Heart left ventricle (tissue), 16 donors: ENCODE measurements around the gene HIGD1A. TPM values are rescaled to one million over a fixed set of nuclear protein-coding genes. Genes with fewer than 3 reads are reported as not detected.

Experiments used
- ATAC-seq, 4 donors: fragments of 200-7000 bp; cut with Tn5 transposase; one replicate each; pipeline ENCODE4 v1.9.1; 2020 to 2022; ENCODE audit warnings: moderate library complexity in 4 of 4, mild to moderate bottlenecking in 3 of 4, moderate number of reproducible peaks in 1 of 4
- DNase-seq, 5 donors: peaks; one replicate each; pipeline ENCODE4 v3.0.0-alpha.2; 2020
- H3K27ac ChIP-seq, 12 donors: fragments of 200-600 bp; sonication (generic) in 4 of 12; one replicate each; pipeline versions ENCODE4 v1.5.0 to v1.8.0; 2016 to 2022; ENCODE audit warnings: mild to moderate bottlenecking in 2 of 12
- H3K27me3 ChIP-seq, 9 donors: fragments of 200-600 bp; sonication (generic) in 2 of 9; one replicate each; pipeline versions ENCODE4 v1.5.1 to v1.8.0; 2016 to 2022; ENCODE audit warnings: mild to moderate bottlenecking in 3 of 9
- H3K36me3 ChIP-seq, 9 donors: fragments of 200-600 bp; sonication (generic) in 2 of 9; one replicate each; pipeline versions ENCODE4 v1.5.0 to v1.8.0; 2018 to 2022; ENCODE audit warnings: mild to moderate bottlenecking in 2 of 9
- H3K4me1 ChIP-seq, 12 donors: fragments of 200-600 bp; sonication (generic) in 4 of 12; one replicate each; pipeline versions ENCODE4 v1.5.0 to v1.8.0; 2016 to 2022; ENCODE audit warnings: mild to moderate bottlenecking in 3 of 12
- H3K4me3 ChIP-seq, 12 donors: fragments of 200-600 bp; sonication (generic) in 4 of 12; one replicate each; pipeline versions ENCODE4 v1.5.0 to v1.8.0; 2017 to 2022; ENCODE audit warnings: mild to moderate bottlenecking in 9 of 12, moderate library complexity in 4 of 12
- H3K9me3 ChIP-seq, 12 donors: fragments of 200-600 bp; sonication (generic) in 4 of 12; one replicate each; pipeline versions ENCODE4 v1.5.0 to v1.8.0; 2016 to 2022; ENCODE audit warnings: mild to moderate bottlenecking in 1 of 12
- POLR2A ChIP-seq, 2 donors: fragments of 450-650 bp; IDR thresholded peaks; one replicate each; pipeline ENCODE4 v1.6.1; 2017; ENCODE audit warnings: antibody characterized with exemption in 2 of 2, mild to moderate bottlenecking in 2 of 2, moderate library complexity in 2 of 2
- WGBS, 4 donors: extraction: QIAGEN DNeasy Blood & Tissue Kit in 2 of 4; methylation state at CpG; one replicate each; pipeline versions ENCODE4 v1.1.5 to v1.1.7; 2013 to 2018; 5-methylcytosine and 5-hydroxymethylcytosine counted together
- intact Hi-C, 10 donors: fragments of 100-400 bp; cut with DNase I; formaldehyde crosslinking; loops; one replicate each; pipeline versions ENCODE4 v1.11.1 to v1.14.2; 2022
- polyA plus RNA-seq, 2 donors: library from polyadenylated mRNA; stranded (reverse); fragments of 200-250 nt; gene quantifications; one replicate each; pipeline ENCODE4 v1.2.3, GENCODE V29; 2013
- total RNA-seq, 9 donors: library from RNA; depleted of rRNA in 2 of 9; stranded (reverse); fragments of >200 nt in 2 of 9; fragmentation: NEBNext Ultra II Directional in 3 of 9; extraction: Animal tissue kit (Norgen Biotek cat#: 25700) in 3 of 9; gene quantifications; one replicate each; pipeline versions ENCODE4 v1.1.0 to v1.2.4, GENCODE V29; 2016 to 2023
- TF ChIP-seq, protein P1 (sequence below), 12 donors: fragments of 200-600 bp; sonication (generic) in 4 of 12; IDR thresholded peaks; one replicate each; pipeline versions ENCODE4 v1.5.0 to v1.8.0; 2018 to 2022; ENCODE audit warnings: antibody characterized with exemption in 12 of 12, mild to moderate bottlenecking in 5 of 12
- donor health status: ischemic (EF 13 %, LVEDD 7.1; RV severe dilation, severe dysfunction).
- donor health status: healthy with polysubstance abuse.
- donor health status: DM: no; HTN: yes; CAD: no.
- donor health status: DM: no; HTN: no; CAD: no.
- donor health status: ischemic (EF 25% LVEDD 6.9; RV normal size, moderate dysfunction).
- donor health status: ischemic (EF 25% LVEDD 5.7; RV mildly dilated, moderate dysfunction).
- donor health status: healthy.
- donor health status: DM: yes; HTN: yes; CAD: no.
- donor health status: ischemic (EF 35%, LVEDD 5.7; RV mildly dilated, moderate dysfunction).
- donor health status: nonischemic (EF 11% LVEDD 7.7; RV severe dilation, severe dysfunction).
- donor health status: DM: yes; HTN: yes; CAD: no.
- donor health status: PGD.
- donor health status: ischemic (EF 29% LVEDD 5.4; RV normal size, mild dysfunction).
- donor health status: nonischemic (EF 23%, LVEDD 6.1; RV moderate dilation, normal function).

HIGD1A gene
- total and polyA plus RNA-seq, 11 donors = 170 to 497 (median 313) TPM

DNA sequence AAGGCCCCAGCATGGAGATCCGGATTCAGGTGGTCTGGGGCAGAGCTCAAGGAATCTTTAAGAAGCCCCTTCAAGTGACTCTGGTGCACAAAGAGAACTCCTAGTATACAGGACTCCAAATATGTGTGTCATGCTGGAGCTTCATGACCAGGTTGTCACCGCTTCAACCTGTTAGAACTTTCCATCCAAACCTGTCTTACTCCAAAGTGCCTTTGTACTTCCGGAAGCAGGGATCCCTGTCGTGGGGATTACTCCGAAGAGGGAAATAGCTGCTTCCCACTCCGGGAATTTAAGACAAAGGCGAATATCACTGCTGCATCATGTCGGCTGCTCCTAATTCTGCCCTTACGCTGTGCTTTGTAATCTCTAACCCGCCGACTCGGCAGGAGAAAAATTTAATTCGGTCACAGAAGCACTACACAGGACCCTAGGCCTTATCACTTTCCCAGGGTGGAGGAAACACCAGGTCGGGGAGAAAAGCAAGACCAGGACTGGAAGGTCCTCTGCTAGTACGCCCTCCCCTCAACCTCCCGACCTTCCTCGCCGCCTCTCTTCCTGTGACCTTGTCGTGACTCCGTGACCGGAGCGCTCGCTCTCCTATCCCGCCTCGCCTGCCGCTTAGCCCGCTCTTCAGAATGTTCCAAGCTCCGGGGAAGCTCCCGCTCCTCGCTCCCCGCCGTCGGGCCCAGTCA is 730 bp downstream of the HIGD1A start:
- DNase-seq (peak; percentile 43 to 77 (median 61)), ATAC-seq (peak; percentile 41 to 68 (median 66))
- no peak for TF ChIP-seq POLR2A (IDR thresholded peaks at IDR 0.05)
- TF ChIP-seq, protein P1, sequence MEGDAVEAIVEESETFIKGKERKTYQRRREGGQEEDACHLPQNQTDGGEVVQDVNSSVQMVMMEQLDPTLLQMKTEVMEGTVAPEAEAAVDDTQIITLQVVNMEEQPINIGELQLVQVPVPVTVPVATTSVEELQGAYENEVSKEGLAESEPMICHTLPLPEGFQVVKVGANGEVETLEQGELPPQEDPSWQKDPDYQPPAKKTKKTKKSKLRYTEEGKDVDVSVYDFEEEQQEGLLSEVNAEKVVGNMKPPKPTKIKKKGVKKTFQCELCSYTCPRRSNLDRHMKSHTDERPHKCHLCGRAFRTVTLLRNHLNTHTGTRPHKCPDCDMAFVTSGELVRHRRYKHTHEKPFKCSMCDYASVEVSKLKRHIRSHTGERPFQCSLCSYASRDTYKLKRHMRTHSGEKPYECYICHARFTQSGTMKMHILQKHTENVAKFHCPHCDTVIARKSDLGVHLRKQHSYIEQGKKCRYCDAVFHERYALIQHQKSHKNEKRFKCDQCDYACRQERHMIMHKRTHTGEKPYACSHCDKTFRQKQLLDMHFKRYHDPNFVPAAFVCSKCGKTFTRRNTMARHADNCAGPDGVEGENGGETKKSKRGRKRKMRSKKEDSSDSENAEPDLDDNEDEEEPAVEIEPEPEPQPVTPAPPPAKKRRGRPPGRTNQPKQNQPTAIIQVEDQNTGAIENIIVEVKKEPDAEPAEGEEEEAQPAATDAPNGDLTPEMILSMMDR (IDR thresholded peaks at IDR 0.05) = no peak
- no peaks in the 10 kb centered on the region for H3K9me3 ChIP-seq
- H3K27me3 ChIP-seq = no peaks in the 10 kb centered on the region
- 1 to 2% (median 1%) methylated on average over 33 of the region's 33 CpGs for WGBS, 4 donors
- H3K4me3 ChIP-seq = peak overlapping the region; percentile 58 to 96 (median 84)
- H3K27ac ChIP-seq = peak overlapping the region; percentile 88 to 99 (median 96)
- H3K36me3 ChIP-seq = peaks cover 0 to 4% (median 0%) of the 10 kb centered on the region in 9 donors
- H3K4me1 ChIP-seq = peaks cover 4 to 51% (median 35%) of the 10 kb centered on the region in 12 donors
- intact Hi-C loops = no loop called here

DNA sequence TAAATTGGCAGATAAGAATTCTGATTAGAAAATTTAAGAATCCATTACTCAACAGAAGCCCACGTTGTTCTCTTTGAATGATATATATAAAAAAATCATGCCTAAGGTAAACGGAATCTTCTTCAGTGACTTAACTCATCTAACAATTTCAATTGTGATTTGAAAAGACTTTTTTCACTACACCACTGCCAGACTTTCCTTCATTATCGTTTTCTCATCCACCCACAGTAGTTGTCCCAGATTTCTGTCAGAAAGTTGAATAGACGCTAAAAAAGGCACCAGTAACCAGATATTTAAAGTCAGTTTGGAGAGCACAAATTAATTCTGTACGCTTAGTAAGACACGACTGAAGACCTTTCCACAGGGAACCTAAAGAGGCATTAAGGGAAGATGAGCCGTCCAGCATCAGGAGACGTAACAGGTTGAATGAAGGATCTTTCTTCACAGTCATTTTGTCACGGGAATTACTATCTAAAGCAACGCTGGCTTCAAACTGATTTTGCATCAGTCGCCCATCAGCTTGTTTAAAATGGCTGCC is 1.3 kb downstream of the HIGD1A start:
- H3K4me3 ChIP-seq = peak overlapping the region; percentile 58 to 96 (median 84)
- peak overlapping the region; percentile 88 to 99 (median 96) for H3K27ac ChIP-seq
- H3K27me3 ChIP-seq = no peaks in the 10 kb centered on the region
- TF ChIP-seq POLR2A (IDR thresholded peaks at IDR 0.05) = no peak
- TF ChIP-seq, protein P1 (IDR thresholded peaks at IDR 0.05) = no peak
- no peaks in the 10 kb centered on the region for H3K9me3 ChIP-seq
- intact Hi-C loops = no loop called here
- 29 to 44% (median 40%) methylated on average over 11 of the region's 11 CpGs for WGBS, 4 donors
- ATAC-seq = no peak
- peaks cover 4 to 51% (median 35%) of the 10 kb centered on the region in 12 donors for H3K4me1 ChIP-seq
- peaks cover 0 to 4% (median 0%) of the 10 kb centered on the region in 9 donors for H3K36me3 ChIP-seq
- no peak for DNase-seq

DNA sequence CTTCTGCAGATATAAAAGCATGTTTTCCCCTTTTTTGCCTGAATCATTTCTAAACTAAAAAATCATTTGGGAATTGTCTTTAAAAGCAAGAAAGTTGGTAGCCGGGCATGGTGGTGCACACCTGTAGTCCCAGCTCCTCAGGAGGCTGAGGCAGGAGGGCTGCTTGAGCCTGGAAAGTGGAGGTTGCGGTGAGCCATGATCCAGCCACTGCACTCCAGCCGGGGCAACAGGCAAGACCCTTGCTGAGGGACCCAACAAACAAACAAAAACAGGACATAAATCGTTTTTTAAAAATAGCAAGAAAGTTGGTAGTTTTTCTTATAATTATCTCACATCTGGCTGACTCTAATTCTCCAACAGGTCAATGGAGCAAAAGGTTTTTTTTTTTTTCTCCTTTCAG is 2.5 kb downstream of the HIGD1A start:
- DNase-seq (no peak), ATAC-seq (no peak)
- peak overlapping the region in 3 of 12 donors; percentile 98 to 99 (median 98) for H3K27ac ChIP-seq
- H3K4me1 ChIP-seq = peaks cover 4 to 51% (median 35%) of the 10 kb centered on the region in 12 donors
- intact Hi-C loops = no loop called here
- TF ChIP-seq, protein P1 (IDR thresholded peaks at IDR 0.05) = no peak
- H3K36me3 ChIP-seq = peaks cover 0 to 4% (median 0%) of the 10 kb centered on the region in 9 donors
- 85 to 88% (median 87%) methylated on average over 4 of the region's 4 CpGs for WGBS, 4 donors
- H3K27me3 ChIP-seq = no peaks in the 10 kb centered on the region
- H3K4me3 ChIP-seq = peak overlapping the region in 1 of 12 donors; percentile 78
- no peaks in the 10 kb centered on the region for H3K9me3 ChIP-seq

DNA sequence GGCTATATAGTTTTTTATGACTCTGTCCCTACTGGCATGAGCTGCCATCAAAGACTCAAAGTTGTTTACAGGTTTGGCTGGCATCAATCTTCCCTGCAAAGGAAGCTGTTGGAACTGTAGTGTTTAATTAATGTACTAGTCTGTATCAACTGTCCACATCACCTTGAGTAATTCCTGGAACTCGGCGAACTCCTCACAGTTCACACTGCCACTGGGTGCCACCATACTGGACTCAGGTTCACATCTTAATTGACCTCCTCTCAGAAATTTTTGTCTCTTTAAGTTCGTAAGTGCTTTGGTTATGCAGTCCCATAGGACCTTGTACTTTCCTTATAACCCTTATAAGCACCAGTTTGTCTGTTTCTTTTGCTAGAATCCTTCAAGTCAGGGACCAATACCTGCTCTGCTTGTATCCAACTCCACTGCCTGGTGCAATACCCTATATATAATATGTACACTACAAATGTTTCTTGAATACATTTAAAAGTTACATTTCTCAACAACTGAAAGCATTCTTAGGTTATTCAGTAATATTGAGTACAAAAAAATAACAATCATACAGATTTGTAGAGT is 3.2 kb downstream of the HIGD1A start:
- H3K27me3 ChIP-seq = no peaks in the 10 kb centered on the region
- intact Hi-C loops = no loop called here
- 71 to 77% (median 72%) methylated on average over 3 of the region's 3 CpGs for WGBS, 4 donors
- no peak for TF ChIP-seq POLR2A (IDR thresholded peaks at IDR 0.05)
- TF ChIP-seq, protein P1 (IDR thresholded peaks at IDR 0.05) = no peak
- no peak overlapping the region for H3K4me3 ChIP-seq
- H3K36me3 ChIP-seq = peaks cover 0 to 4% (median 0%) of the 10 kb centered on the region in 9 donors
- ATAC-seq (no peak), DNase-seq (no peak)
- peak overlapping the region in 2 of 12 donors; percentile 9 to 98 for H3K27ac ChIP-seq
- H3K4me1 ChIP-seq = peaks cover 4 to 51% (median 35%) of the 10 kb centered on the region in 12 donors
- no peaks in the 10 kb centered on the region for H3K9me3 ChIP-seq
